Measurements from ENCODE around the gene SFXN3.
A peak's percentile ranks its signal among the peaks of the same experiment; 100 is the strongest.

SFXN3 gene

DNA sequence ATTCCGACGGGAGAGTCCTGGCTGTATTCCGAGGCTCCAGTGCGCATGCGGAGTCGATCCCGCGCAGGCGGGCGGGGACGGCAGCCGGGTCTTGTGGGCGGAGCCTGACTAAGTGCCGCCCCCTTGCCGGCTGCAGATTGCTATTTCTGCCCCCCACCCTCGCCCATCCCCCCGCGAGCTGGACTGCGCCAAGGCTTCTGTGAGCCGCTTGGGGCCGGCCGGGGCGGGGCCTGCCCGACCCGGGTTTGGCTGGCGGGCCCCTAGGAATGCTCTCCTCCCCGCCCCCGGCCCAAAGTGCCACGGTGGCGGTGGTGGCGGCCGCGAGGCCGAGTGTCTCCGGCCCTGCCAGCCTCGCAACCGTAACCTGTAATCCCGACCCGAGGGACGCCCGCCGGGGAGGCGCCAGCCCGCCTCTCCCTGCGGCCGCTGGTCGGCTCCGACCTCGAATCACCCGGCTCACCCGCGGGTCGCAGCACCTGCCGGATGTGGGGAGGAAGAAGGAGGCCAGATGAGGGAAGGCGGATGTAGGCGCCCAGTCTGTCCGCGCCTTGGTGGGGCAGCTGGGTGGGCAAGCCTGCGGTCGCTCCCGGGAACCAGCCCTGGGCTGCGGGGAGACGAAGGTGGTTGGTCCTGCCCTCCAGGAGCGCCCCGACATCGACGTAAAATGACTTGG is 30.1 kb downstream of the SFXN3 start:
- no peak for DNase-seq

- no peak for DNase-seq
Measured at GRCh38 chr10:101061624-101062231, 30.7 kb downstream of the SFXN3 start, which contains the start of gene KAZALD1. KAZALD1 (plus strand) TSS chr10:101061989; CDS start chr10:101062593, 604 bp downstream.

DNA sequence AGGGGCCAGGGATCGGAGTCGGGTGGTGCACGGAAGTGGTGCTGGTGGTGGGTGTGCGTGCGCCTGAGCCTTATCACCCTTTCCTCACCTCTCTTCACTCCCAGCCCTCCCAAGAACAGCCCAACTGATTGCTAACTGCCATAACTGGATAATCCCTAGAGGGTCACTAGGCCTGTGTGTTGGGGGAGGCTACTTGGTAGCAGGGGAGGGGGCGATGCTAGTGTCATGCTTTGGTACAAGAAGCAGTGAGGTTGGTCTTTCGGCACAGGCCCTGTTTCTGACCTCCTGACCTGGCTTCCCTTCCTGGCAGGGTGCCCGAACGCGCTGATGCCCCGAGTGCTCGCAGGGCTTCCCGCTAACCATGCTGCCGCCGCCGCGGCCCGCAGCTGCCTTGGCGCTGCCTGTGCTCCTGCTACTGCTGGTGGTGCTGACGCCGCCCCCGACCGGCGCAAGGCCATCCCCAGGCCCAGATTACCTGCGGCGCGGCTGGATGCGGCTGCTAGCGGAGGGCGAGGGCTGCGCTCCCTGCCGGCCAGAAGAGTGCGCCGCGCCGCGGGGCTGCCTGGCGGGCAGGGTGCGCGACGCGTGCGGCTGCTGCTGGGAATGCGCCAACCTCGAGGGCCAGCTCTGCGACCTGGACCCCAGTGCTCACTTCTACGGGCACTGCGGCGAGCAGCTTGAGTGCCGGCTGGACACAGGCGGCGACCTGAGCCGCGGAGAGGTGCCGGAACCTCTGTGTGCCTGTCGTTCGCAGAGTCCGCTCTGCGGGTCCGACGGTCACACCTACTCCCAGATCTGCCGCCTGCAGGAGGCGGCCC is 31.4 kb downstream of the SFXN3 start:
- DNase-seq = peak; percentile 80

DNA sequence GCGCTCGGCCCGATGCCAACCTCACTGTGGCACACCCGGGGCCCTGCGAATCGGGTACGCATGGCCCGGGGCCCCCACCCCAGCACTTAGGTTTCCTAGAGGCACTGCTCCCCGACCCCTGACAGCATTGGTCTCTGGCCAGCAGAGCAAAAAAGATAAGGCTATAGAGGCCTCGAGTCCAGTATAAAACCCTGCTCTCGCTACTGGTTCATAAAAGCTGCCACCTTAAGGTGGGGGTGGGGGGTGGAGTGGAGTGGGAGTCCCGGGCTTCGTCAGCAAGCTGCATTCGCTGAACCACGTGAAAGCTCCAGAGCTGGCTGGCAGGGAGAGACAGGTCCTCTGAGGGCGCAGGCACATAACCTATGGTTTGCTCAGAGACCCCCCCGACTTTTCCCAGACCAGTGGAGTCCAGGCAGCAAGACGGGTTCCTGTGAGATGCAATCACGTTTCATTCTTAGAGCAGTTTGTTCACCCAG is 32.1 kb downstream of the SFXN3 start:
- DNase-seq = no peak

- no peak for DNase-seq
Measured at GRCh38 chr10:101063548-101064414, 32.7 kb downstream of the SFXN3 start.

DNA sequence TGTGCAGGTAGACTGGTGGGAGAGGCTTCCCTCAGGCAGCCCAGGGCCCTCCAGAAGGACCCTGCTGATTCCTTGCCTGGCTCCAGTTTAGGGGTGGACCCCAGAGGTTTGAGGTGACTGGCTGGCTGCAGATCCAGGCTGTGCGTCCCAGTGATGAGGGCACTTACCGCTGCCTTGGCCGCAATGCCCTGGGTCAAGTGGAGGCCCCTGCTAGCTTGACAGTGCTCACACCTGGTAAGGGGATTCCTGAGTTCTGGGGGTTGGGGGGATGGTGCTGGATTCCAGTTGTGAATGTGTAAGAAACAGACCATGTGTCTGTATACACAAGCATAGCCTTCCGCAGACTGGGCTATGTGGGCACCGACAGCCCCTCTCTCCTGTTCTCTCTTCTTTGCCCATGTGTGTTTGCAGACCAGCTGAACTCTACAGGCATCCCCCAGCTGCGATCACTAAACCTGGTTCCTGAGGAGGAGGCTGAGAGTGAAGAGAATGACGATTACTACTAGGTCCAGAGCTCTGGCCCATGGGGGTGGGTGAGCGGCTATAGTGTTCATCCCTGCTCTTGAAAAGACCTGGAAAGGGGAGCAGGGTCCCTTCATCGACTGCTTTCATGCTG is 33.5 kb downstream of the SFXN3 start:
- no peak for DNase-seq

DNA sequence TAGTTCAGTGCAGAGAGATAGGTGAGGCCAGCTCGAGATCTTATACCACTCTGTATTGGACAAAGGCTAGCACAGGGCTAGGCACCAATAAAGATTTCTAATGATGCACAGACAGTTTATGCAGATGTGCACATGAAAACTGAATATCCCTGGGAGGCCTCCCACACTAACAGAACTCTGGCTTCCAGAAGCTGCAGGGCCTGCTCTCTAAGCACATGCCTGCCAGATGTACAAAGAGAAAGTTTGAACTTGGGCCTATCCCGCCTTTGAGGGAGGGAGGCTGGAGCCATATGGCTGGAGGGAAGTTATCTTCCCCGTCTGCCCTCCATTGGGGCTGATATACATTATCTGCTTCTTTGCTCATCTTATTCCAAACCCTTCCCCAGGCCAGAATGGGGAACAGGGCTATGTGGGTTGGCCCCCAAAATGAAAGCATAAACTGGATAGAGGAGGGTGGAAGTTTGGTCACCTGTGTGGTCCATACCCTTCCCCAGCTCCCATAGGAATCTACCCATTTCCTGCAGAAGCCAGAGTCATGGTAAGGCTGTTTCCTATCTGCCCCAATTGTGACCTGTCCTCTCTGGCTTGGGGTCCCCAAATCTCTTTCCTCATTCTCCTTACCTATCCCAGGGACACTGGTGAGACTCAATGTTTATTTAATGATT is 34.6 kb downstream of the SFXN3 start:
- no peak for DNase-seq

DNA sequence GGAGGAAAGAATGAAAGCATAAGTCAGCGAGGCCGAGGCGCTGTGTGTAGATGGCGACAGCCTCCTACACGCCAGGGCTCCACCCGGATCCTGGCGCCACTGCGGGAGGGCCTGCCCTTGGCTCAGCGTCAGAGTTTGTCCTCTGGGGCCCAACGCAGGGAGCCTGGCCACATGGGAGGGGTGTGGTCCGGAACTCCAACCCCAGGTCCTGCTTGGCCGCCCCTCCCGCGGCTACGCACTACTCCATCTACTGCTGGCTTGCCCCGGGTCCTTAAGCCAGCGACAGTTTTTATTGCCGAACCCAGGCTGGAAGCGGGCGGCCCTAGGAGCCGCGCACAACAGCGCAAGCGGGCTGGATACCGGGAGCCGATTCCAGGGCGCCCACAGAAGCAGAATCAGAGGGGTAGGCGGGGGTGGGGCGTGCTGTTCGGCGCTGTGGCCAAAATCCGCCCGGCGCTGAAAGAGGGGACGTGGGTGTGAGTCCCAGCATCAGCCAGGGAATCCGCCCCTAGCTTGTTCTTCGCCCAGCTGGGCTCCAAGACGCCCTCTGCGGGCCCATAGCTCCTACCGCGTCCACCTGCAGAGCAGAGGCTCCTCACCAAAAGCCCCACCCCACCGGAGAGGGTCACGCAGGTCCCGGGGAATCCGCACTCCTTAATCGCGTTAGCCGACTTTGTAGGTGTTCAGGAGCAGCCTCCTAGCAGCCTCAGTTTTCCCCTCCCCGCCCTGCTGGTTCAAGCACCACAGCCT is 35.3 kb downstream of the SFXN3 start:
- DNase-seq = peak; percentile 72

- DNase-seq = no peak
Measured at GRCh38 chr10:101066896-101067355, 35.9 kb downstream of the SFXN3 start.

DNA sequence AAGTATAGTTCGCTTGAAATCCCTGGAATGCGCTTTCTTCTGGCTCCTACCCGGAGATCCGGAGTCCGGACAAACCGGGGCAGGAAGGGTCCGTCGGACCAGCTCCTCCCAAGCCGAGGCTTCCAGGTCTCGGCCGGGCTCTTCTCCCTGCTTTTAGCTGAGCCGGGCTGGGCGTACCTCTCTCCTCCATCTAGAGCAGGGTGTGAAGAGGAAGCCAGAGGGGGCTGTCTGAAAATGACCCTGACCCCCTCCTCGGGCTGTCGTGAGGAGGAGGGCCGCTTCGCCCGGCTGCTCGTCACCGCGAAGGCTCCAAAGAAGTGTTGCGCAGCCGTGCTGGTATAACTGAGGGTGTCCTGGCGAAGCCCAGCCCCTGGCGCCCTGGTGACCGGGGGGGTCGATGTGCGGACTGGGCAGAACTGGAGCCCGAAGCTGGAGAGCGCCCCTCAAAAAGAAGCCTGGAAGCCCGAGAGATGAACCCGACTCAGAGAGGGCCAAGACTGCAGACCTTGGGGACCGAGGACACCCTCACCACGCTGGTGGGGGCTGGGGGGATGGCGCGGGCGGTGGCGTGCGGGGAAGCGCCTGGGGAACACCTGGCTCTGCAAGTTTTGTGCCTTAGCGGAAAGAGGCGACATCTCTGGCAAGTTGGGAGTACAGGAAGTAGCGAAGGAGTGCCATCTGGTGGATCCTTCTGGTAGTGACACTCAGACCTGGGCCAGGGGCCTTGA is 36.5 kb downstream of the SFXN3 start:
- DNase-seq = peak; percentile 90

DNA sequence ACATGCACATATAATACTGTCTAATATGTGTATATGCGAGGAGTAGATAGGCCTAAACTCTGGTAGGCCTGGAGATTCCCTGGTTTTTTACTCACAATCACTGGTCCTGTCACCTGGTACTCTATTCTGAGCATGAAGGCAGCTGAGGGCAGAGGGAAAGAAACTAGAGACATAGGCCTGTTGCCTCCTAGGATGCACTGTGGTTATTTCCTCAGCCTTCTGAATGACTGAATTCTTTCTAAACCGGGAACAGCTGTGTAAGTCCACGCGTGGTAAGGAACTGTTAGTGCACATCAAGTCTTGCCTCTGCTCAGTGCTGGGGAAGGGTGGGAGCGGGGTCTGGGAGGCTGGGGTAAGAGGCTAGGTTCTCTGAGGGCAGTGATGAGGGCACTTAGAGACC is 38.4 kb downstream of the SFXN3 start:
- no peak for DNase-seq

DNA sequence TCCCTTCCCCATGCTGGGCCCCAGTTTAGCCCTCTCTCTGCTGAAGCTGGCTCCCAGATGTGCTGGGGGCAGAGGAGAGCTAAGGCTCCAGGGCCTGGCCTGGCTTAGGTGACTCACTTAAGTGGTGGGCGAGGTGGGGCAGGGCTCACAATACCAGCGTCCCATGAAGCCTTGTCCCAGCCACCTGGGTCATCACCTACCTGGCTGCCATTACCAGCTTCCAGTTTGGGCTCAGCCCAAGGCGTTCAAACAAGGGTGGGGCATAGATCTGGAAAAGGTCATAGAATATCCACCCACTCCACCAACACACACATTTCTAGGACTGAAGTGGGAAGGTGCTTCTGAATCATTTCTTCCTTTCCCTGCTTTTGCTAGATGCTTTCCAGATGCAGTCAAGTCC is 39.1 kb downstream of the SFXN3 start:
- DNase-seq = no peak

- DNase-seq = no peak
Measured at GRCh38 chr10:101071267-101071884, 40.3 kb downstream of the SFXN3 start.

DNA sequence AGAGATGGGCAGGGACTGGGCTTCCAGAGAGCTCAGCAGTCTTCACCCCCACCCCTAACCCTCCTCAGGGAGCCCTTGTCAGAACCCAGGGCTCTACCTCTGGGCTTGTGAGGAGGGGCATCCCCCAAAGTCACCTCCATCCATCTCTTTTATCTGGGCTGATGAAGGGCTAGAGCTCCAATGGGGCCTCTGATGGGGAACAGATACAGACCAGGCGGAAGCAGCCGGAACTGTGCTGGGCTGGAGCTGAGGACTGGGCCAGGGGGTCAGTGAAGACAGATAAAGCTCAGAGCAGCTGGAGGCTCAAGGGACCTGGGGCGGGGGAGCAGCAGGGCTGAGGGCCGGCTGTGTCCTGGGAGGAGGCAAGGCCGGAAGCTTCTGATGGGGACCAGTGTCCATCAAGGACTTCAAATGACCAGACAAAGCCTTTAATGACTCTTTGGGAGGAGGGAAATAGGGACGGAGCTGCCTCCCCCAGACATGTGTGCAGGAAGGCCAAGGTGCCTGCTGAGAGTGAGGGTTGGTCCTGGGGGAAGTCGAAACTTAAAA is 40.9 kb downstream of the SFXN3 start:
- DNase-seq = no peak

- DNase-seq = no peak
Measured at GRCh38 chr10:101072923-101073322, 41.9 kb downstream of the SFXN3 start.

GRCh38 chr10:101073631-101074030 is 42.6 kb downstream of the SFXN3 start:
- DNase-seq = no peak

DNA sequence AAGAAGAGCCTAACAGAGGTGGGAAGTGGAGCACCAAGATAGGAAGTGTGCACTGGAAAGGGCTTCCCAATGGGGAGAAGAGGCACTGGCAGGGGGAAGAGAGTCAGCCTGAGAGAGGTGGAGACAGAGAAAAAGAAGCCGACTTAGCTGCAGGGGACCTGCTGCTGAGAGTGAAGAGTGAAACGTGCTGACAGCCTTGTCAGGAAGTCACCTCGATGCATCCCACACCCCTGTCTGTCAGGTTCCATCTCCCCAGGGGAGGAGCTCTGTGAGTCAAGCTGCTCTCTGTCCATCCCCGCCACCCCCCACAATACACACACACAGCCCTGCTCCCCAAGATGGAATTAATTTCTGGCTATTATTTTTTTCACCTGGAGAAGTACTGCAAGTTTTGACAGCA is 44.7 kb downstream of the SFXN3 start:
- DNase-seq = no peak

- no peak for DNase-seq
Measured at GRCh38 chr10:101076630-101077029, 45.6 kb downstream of the SFXN3 start.

- DNase-seq = no peak
Measured at GRCh38 chr10:101079874-101080273, 48.8 kb downstream of the SFXN3 start.
